ENCODE results near the gene VMO1.

GRCh38 chr17:4751932-4752331, 34.2 kb downstream of the VMO1 start:
- no peak for TF ChIP-seq CTCF (IDR thresholded peaks at IDR 0.05)
- no peak for TF ChIP-seq POLR2A (IDR thresholded peaks at IDR 0.05)
